ENCODE results near the gene BRWD1. TPM values are rescaled to one million over a fixed set of nuclear protein-coding genes. Genes with fewer than 3 reads are reported as not detected.

BRWD1 gene
- total RNA-seq: 58.7 and 104 TPM in 2 replicates

GRCh38 chr21:39313571-39314142 is at the start of gene BRWD1:
BRWD1 (minus strand) TSS chr21:39313632; CDS start chr21:39313491, 141 bp downstream.
- DNase-seq: peak; percentile 87

GRCh38 chr21:39362733-39363132 is 49.3 kb upstream of the BRWD1 start:
- no peak for DNase-seq

- no peak for DNase-seq
Observed at GRCh38 chr21:39359382-39359781, 46.0 kb upstream of the BRWD1 start.

- DNase-seq: no peak
Observed at GRCh38 chr21:39353295-39353694, 39.9 kb upstream of the BRWD1 start.

GRCh38 chr21:39350094-39351005 is 36.9 kb upstream of the BRWD1 start:
- DNase-seq: no peak

GRCh38 chr21:39349211-39350093 is 36.0 kb upstream of the BRWD1 start:
- DNase-seq: peak; percentile 97

GRCh38 chr21:39348355-39349210 is 35.2 kb upstream of the BRWD1 start, which contains the start of gene HMGN1:
HMGN1 (minus strand) TSS chr21:39349088; CDS start chr21:39348917, 171 bp downstream.
- DNase-seq: peak; percentile 90

- DNase-seq: no peak
Observed at GRCh38 chr21:39348040-39348354, 34.6 kb upstream of the BRWD1 start.

GRCh38 chr21:39347537-39347936 is 34.1 kb upstream of the BRWD1 start:
- DNase-seq: no peak

GRCh38 chr21:39346671-39347331 is 33.4 kb upstream of the BRWD1 start:
- no peak for DNase-seq

GRCh38 chr21:39346206-39346605 is 32.8 kb upstream of the BRWD1 start:
- no peak for DNase-seq

- DNase-seq: no peak
Observed at GRCh38 chr21:39345440-39345839, 32.0 kb upstream of the BRWD1 start.

GRCh38 chr21:39344848-39345247 is 31.4 kb upstream of the BRWD1 start:
- DNase-seq: no peak

- no peak for DNase-seq
Observed at GRCh38 chr21:39341249-39341923, 28.0 kb upstream of the BRWD1 start.

GRCh38 chr21:39340687-39341086 is 27.3 kb upstream of the BRWD1 start:
- no peak for DNase-seq

- no peak for DNase-seq
Observed at GRCh38 chr21:39339231-39339630, 25.8 kb upstream of the BRWD1 start.

- DNase-seq: no peak
Observed at GRCh38 chr21:39336457-39337008, 23.1 kb upstream of the BRWD1 start.

- DNase-seq: no peak
Observed at GRCh38 chr21:39334611-39335010, 21.2 kb upstream of the BRWD1 start.

GRCh38 chr21:39332175-39332574 is 18.7 kb upstream of the BRWD1 start:
- DNase-seq: no peak

- no peak for DNase-seq
Observed at GRCh38 chr21:39330001-39330400, 16.6 kb upstream of the BRWD1 start.

GRCh38 chr21:39327727-39328126 is 14.3 kb upstream of the BRWD1 start:
- DNase-seq: no peak
